Activated B cell treated with CpG ODN at 0.5 μM for 24 hours (primary cell): ENCODE data around the gene ZFYVE21. TPM values are rescaled to one million over a fixed set of nuclear protein-coding genes. Genes with fewer than 3 reads are reported as not detected.
"Not testable (repeated sequence)": the region's sequence is repeated elsewhere in the genome, so short reads cannot be mapped to it uniquely, and the experiment has no call there.

ENCODE experiments used
- ATAC-seq: fragments of 200-7000 bp; cut with Tn5 transposase; one replicate; pipeline ENCODE4 v1.10.0; 2021; ENCODE audit warnings: low read depth, mild to moderate bottlenecking, moderate library complexity
- CTCF ChIA-PET: fragments of 350-600 bp; sonication (Branson Sonifier 250); formaldehyde crosslinking; loops from one replicate; lab custom pipeline; 2021; ENCODE audit warnings: antibody characterized with exemption; lab: Charles Lee
- POLR2A ChIA-PET: fragments of 350-600 bp; sonication (Branson Sonifier 250); formaldehyde crosslinking; loops from one replicate; lab custom pipeline; 2021; ENCODE audit warnings: antibody characterized with exemption; lab: Charles Lee
- DNase-seq: peaks from one replicate; pipeline ENCODE4 v3.0.0; 2022
- H3K27ac Mint-ChIP-seq: one replicate; pipeline ENCODE4 v1.8.0; 2020; ENCODE audit warnings: mixed read lengths
- H3K27me3 Mint-ChIP-seq: one replicate; pipeline ENCODE4 v1.8.0; 2021; ENCODE audit warnings: mixed read lengths
- H3K36me3 Mint-ChIP-seq: one replicate; pipeline ENCODE4 v1.8.0; 2021; ENCODE audit warnings: low read depth, mixed read lengths
- H3K4me1 Mint-ChIP-seq: one replicate; pipeline ENCODE4 v1.8.0; 2021; ENCODE audit warnings: mixed read lengths
- H3K4me3 Mint-ChIP-seq: one replicate; pipeline ENCODE4 v1.8.0; 2020; ENCODE audit warnings: mild to moderate bottlenecking, mixed read lengths
- H3K9me3 Mint-ChIP-seq: one replicate; pipeline ENCODE4 v1.8.0; 2020; ENCODE audit warnings: mixed read lengths
- intact Hi-C: fragments of 100-400 bp; cut with micrococcal nuclease; formaldehyde crosslinking; loops from one replicate; pipeline ENCODE4 v1.15.1; 2024
- total RNA-seq: library from RNA; stranded (reverse); gene quantifications from 2 replicates; pipeline ENCODE4 v1.2.3, GENCODE V29; 2022
- TF ChIP-seq, protein P1 (sequence below): fragments of 200-600 bp; IDR thresholded peaks from one replicate; pipeline ENCODE4 v1.8.0; 2022; ENCODE audit warnings: antibody characterized with exemption, mild to moderate bottlenecking

Gene ZFYVE21
- total RNA-seq, 1 donor from 2014 or later = 16.7 TPM

DNA sequence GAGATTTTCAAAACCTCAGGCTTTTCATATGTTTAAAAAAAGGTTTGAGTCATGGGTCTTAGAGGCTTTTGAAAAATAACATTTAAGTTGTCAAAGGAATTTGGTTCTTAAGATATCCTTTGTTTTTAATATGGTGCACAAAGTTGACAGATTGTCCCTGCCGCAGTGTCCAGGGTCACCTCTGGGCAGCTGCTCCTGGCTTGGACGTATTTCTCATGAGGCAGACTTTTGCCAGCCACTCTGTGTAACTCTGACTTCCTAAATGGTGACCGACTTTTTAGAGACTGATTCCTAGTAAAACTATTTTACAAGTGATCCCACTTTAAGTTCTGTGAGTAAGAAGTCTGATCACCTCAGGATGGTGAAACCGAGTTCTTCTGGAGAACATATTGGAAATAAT lies 27.9 kb upstream of the ZFYVE21 start:
- DNase-seq = no peak
- TF ChIP-seq, protein P1, sequence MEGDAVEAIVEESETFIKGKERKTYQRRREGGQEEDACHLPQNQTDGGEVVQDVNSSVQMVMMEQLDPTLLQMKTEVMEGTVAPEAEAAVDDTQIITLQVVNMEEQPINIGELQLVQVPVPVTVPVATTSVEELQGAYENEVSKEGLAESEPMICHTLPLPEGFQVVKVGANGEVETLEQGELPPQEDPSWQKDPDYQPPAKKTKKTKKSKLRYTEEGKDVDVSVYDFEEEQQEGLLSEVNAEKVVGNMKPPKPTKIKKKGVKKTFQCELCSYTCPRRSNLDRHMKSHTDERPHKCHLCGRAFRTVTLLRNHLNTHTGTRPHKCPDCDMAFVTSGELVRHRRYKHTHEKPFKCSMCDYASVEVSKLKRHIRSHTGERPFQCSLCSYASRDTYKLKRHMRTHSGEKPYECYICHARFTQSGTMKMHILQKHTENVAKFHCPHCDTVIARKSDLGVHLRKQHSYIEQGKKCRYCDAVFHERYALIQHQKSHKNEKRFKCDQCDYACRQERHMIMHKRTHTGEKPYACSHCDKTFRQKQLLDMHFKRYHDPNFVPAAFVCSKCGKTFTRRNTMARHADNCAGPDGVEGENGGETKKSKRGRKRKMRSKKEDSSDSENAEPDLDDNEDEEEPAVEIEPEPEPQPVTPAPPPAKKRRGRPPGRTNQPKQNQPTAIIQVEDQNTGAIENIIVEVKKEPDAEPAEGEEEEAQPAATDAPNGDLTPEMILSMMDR = no peak
- H3K36me3 Mint-ChIP-seq = peaks cover 63% of the 10 kb centered on the region
- no peaks in the 10 kb centered on the region for H3K9me3 Mint-ChIP-seq
- ChIA-PET POLR2A (interaction anchor here (0.6 kb wide), 1 partner anchor 40 kb away, joined by 3 read pairs; no protein-coding TSS in a partner anchor), CTCF (no interaction called here)
- H3K27me3 Mint-ChIP-seq = no peaks in the 10 kb centered on the region
- H3K4me3 Mint-ChIP-seq = no peak overlapping the region
- H3K27ac Mint-ChIP-seq = no peak overlapping the region
- ATAC-seq = no peak
- intact Hi-C loops = no loop called here
- peaks cover 41% of the 10 kb centered on the region for H3K4me1 Mint-ChIP-seq

- ChIA-PET POLR2A (no interaction called here), CTCF (no interaction called here)
- DNase-seq (no peak), ATAC-seq (no peak)
- Mint-ChIP-seq H3K27me3 (no peaks in the 10 kb centered on the region), H3K4me1 (peaks cover 45% of the 10 kb centered on the region), H3K36me3 (peaks cover 62% of the 10 kb centered on the region), H3K9me3 (no peaks in the 10 kb centered on the region), H3K4me3 (no peak overlapping the region), H3K27ac (no peak overlapping the region)
- TF ChIP-seq, protein P1 = no peak
- intact Hi-C loops = no loop called here
Observed at GRCh38 chr14:103688441-103688840, 27.2 kb upstream of the ZFYVE21 start.

GRCh38 chr14:103688906-103689902 lies 26.4 kb upstream of the ZFYVE21 start:
- POLR2A ChIA-PET = interaction anchor here (0.8 to 0.9 kb wide), 2 partner anchors 10 to 13 kb away, joined by 3 to 4 read pairs; no protein-coding TSS in a partner anchor
- CTCF ChIA-PET = no interaction called here

DNA sequence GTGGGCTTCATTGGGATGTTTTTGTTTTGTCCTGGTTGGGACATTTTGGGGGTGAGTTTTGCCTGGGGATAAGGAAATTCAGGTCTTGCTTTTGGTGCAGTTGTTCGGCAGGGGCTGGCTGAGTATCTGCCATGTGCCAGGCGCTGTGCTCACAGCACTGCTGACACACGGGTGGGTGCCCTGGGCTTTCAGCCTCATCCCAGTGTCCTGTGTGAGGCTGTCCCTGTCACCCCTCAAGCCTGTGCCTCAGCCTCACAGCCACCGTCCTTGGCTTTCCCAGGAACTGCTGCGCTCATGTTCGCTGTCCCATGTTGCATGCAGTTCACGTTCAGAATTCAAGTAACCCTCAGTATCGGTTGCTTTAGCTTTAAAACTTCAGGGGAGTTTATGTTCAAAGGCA lies 25.3 kb upstream of the ZFYVE21 start:
- intact Hi-C loops = loop anchor here (5.0 kb wide), 1 partner anchor 63 kb away; the partner anchor contains the start of gene KLC1
- ATAC-seq = no peak
- CTCF ChIA-PET = interaction anchor here (1.9 kb wide), 1 partner anchor 11 kb away, joined by 8 read pairs; no protein-coding TSS in a partner anchor
- POLR2A ChIA-PET = interaction anchor here (1.7 kb wide), 1 partner anchor 11 kb away, joined by 9 read pairs; no protein-coding TSS in a partner anchor
- Mint-ChIP-seq H3K27ac (peak overlapping the region; percentile 70), H3K4me3 (peak overlapping the region; percentile 20), H3K9me3 (no peaks in the 10 kb centered on the region), H3K36me3 (peaks cover 60% of the 10 kb centered on the region), H3K4me1 (peaks cover 46% of the 10 kb centered on the region), H3K27me3 (no peaks in the 10 kb centered on the region)
- no peak for DNase-seq
- TF ChIP-seq, protein P1 = no peak

More at GRCh38 chr14:103688906-103689902, 26.4 kb upstream of the ZFYVE21 start:
- Mint-ChIP-seq H3K4me3 (peak overlapping the region; percentile 65), H3K4me1 (peaks cover 45% of the 10 kb centered on the region), H3K27ac (peak overlapping the region; percentile 81), H3K9me3 (no peaks in the 10 kb centered on the region), H3K27me3 (no peaks in the 10 kb centered on the region), H3K36me3 (peaks cover 64% of the 10 kb centered on the region)
- DNase-seq (no peak), ATAC-seq (peak; percentile 45)
- intact Hi-C loops = no loop called here
- TF ChIP-seq, protein P1 = no peak

GRCh38 chr14:103691655-103692054 lies 24.0 kb upstream of the ZFYVE21 start:
- peaks cover 55% of the 10 kb centered on the region for H3K36me3 Mint-ChIP-seq
- H3K27me3 Mint-ChIP-seq, DNase-seq, H3K9me3 Mint-ChIP-seq: not testable (repeated sequence)
- peak overlapping the region; percentile 87 for H3K27ac Mint-ChIP-seq
- H3K4me1 Mint-ChIP-seq = peaks cover 58% of the 10 kb centered on the region
- CTCF ChIA-PET = interaction anchor here (1.9 kb wide), 1 partner anchor 12 kb away, joined by 8 read pairs; no protein-coding TSS in a partner anchor
- H3K4me3 Mint-ChIP-seq = peak overlapping the region; percentile 64
- intact Hi-C loops = loop anchor here (5.0 kb wide), 1 partner anchor 64 kb away; the partner anchor contains the start of gene KLC1
- peak; percentile 73 for ATAC-seq
- POLR2A ChIA-PET = interaction anchor here (0.7 to 1.7 kb wide), 8 partner anchors 10 to 1602 kb away, joined by 3 to 9 read pairs (median 6); partner anchors contain the start of genes BAG5, COA8, XRCC3 and ZFYVE21
